ENCODE results near the gene CCNY. TPM values are rescaled to one million over a fixed set of nuclear protein-coding genes. Genes with fewer than 3 reads are reported as not detected.
"Not testable (repeated sequence)": the region's sequence is repeated elsewhere in the genome, so short reads cannot be mapped to it uniquely, and the experiment has no call there.

The CCNY gene
- total and polyA plus RNA-seq, 8 donors, result 5.8 to 99.6 (median 37.7) TPM

DNA sequence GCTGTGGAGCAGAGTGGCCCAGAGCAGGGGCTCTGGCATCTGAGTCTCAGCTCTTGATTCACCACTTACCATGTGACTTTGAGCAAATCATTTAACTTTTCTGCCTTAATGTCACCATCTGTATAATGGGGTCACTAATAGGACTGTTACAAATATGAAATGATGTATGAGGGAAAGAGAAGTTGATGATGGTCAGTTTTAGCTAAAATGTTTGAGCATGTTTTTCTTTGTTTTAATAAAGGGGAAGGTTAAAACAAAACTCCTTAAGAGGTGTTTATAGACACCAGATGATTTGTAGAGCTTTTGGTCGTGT is 81.0 kb downstream of the CCNY start:
- H3K36me3 ChIP-seq, result no peaks in the 10 kb centered on the region
- intact Hi-C loops (cut with DNase I; ENCODE audit: low total_unique reads), result no loop called here
- TF ChIP-seq POLR2AphosphoS5 (IDR thresholded peaks at IDR 0.05) (no peak), POLR2A (IDR thresholded peaks at IDR 0.05) (no peak), EP300 (IDR thresholded peaks at IDR 0.05) (no peak)
- TF ChIP-seq, protein P1, sequence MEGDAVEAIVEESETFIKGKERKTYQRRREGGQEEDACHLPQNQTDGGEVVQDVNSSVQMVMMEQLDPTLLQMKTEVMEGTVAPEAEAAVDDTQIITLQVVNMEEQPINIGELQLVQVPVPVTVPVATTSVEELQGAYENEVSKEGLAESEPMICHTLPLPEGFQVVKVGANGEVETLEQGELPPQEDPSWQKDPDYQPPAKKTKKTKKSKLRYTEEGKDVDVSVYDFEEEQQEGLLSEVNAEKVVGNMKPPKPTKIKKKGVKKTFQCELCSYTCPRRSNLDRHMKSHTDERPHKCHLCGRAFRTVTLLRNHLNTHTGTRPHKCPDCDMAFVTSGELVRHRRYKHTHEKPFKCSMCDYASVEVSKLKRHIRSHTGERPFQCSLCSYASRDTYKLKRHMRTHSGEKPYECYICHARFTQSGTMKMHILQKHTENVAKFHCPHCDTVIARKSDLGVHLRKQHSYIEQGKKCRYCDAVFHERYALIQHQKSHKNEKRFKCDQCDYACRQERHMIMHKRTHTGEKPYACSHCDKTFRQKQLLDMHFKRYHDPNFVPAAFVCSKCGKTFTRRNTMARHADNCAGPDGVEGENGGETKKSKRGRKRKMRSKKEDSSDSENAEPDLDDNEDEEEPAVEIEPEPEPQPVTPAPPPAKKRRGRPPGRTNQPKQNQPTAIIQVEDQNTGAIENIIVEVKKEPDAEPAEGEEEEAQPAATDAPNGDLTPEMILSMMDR (IDR thresholded peaks at IDR 0.05), result no peak
- no peak for DNase-seq
- H3K4me3 ChIP-seq, result no peak overlapping the region
- peaks cover 20 to 88% (median 57%) of the 10 kb centered on the region in 4 donors for H3K4me1 ChIP-seq
- 33 to 63% (median 48%) methylated on average over 1 of the region's 1 CpG for WGBS, 5 donors
- peak overlapping the region in 3 of 5 donors; percentile 38 to 61 (median 39) for H3K27ac ChIP-seq
- no peaks in the 10 kb centered on the region for H3K9me3 ChIP-seq
- H3K27me3 ChIP-seq, result no peaks in the 10 kb centered on the region

DNA sequence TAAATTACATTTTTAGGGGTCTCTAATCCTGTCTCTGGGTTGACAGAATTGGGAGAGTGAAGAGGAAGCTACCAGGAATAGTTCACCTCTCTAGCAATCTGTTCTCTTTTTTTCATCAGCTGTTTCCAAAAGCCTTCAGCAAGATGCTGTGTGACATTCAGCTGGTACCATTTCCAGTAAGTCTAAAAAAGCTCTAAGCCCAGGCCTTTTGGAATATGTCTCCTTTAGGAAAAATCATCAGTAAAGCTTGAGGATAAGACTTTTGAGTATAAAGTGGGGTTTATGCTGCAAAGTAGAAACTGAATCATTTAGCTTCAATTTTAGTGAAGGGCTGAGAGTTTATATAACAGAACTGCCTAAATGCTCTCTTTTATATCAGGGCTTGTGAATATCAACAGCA is 81.5 kb downstream of the CCNY start:
- Histone ChIP-seq H3K4me1 (peaks cover 21 to 90% (median 57%) of the 10 kb centered on the region in 4 donors), H3K9me3 (no peaks in the 10 kb centered on the region), H3K4me3 (no peak overlapping the region), H3K36me3 (no peaks in the 10 kb centered on the region), H3K27ac (peak overlapping the region in 3 of 5 donors; percentile 23 to 61 (median 38)), H3K27me3 (no peaks in the 10 kb centered on the region)
- DNase-seq, result no peak
- TF ChIP-seq EP300 (IDR thresholded peaks at IDR 0.05) (no peak), POLR2AphosphoS5 (IDR thresholded peaks at IDR 0.05) (no peak), POLR2A (IDR thresholded peaks at IDR 0.05) (no peak)
- TF ChIP-seq, protein P1 (IDR thresholded peaks at IDR 0.05), result no peak
- intact Hi-C loops (cut with DNase I; ENCODE audit: low total_unique reads), result no loop called here

DNA sequence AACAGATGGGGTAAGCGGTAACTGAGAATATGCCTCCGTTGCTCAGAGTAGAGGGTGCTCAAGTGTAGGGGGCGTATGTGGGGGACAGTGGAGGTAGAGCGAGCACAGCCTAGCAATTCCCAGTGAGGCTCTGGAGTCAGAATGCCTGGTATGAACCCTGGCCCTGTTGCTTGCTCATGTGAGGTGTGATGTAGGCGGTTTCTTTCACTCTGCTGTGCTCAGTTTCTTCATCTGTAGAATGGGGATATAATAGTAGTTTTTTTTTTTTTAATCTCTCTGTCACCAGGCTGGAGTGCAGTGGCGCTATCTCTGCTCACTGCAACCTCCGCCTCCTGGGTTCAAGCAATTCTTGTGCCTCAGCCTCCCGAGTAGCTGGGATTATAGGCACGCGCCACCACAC is 82.3 kb downstream of the CCNY start:
- H3K27me3 ChIP-seq; DNase-seq; H3K36me3 ChIP-seq; H3K4me3 ChIP-seq; intact Hi-C loops (cut with DNase I; ENCODE audit: low total_unique reads); H3K9me3 ChIP-seq: not testable (repeated sequence)
- peak overlapping the region in 3 of 5 donors; percentile 23 to 61 (median 38) for H3K27ac ChIP-seq
- WGBS, 5 donors, result 90 to 98% (median 97%) methylated on average over 10 of the region's 10 CpGs
- peaks cover 21 to 90% (median 60%) of the 10 kb centered on the region in 4 donors for H3K4me1 ChIP-seq

DNA sequence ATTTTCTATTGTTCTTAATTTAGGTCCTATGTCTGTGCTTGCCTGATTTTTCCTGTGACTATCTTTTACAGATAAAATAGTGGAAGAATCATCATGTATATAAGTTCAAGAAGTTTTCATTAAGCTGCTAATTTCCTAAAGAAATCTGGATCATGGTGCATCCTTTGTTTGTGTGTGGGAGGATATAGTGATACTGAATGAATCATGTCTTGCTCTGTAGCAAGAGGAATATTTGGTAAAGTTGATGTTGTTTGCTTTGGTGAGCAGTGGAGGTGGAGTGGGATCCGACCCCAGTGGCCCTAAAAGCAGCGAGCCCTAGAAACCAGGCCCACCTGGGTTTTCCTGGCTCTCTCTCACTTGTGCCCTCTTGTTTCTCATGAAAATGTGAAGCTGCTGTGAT is 83.7 kb downstream of the CCNY start:
- TF ChIP-seq, protein P1 (IDR thresholded peaks at IDR 0.05), result no peak
- no peak for TF ChIP-seq POLR2AphosphoS5 (IDR thresholded peaks at IDR 0.05)
- no peak for TF ChIP-seq POLR2A (IDR thresholded peaks at IDR 0.05)
- no peak for TF ChIP-seq EP300 (IDR thresholded peaks at IDR 0.05)
- Histone ChIP-seq H3K27me3 (no peaks in the 10 kb centered on the region), H3K27ac (peak overlapping the region in 3 of 5 donors; percentile 77 to 83 (median 77)), H3K4me1 (peaks cover 36 to 90% (median 68%) of the 10 kb centered on the region in 4 donors), H3K9me3 (no peaks in the 10 kb centered on the region), H3K36me3 (no peaks in the 10 kb centered on the region), H3K4me3 (no peak overlapping the region)
- intact Hi-C loops (cut with DNase I; ENCODE audit: low total_unique reads), result no loop called here
- 78 to 98% (median 94%) methylated on average over 2 of the region's 2 CpGs for WGBS, 5 donors
- no peak for DNase-seq

DNA sequence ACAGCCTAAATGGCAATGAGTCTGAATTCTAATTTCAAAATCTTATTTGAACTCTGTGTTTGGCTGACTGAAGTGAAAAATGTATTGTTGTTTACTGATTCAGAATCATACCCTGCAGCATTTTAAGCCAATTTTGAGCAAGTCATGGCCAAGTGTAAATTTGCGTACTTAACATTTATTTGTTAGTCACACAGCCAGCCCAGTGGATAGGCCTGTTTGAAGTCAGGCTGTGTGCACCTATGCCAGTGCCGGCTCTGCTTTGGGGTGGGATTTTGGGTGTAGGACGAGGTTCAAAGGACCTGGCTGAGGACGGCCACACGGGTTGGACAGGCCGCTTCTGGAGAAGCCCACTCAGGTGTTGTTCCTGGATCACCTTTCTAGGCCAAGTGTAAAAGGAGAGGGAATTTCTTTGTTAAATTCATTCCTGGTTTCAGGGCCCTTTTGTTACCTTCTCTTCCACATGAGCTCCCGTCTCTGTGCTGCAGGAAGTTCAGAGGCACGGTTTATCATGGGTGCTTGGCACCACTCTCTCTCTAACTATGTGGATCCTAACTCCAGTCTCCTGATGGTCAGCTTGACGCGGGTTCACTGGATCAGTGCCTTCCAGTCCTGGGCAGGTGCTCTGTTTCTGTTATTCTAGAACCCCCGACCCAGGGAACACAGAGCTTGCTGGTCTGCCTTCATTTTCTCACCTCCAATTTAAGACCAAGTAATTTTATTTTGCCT is 84.7 kb downstream of the CCNY start:
- TF ChIP-seq POLR2AphosphoS5 (IDR thresholded peaks at IDR 0.05) (no peak), POLR2A (IDR thresholded peaks at IDR 0.05) (no peak), EP300 (IDR thresholded peaks at IDR 0.05) (no peak)
- TF ChIP-seq, protein P1 (IDR thresholded peaks at IDR 0.05), result no peak
- Histone ChIP-seq H3K27me3 (no peaks in the 10 kb centered on the region), H3K36me3 (no peaks in the 10 kb centered on the region), H3K4me3 (no peak overlapping the region), H3K4me1 (peaks cover 38 to 91% (median 69%) of the 10 kb centered on the region in 4 donors), H3K9me3 (no peaks in the 10 kb centered on the region), H3K27ac (peak overlapping the region; percentile 28 to 83 (median 77))
- DNase-seq, result no peak
- intact Hi-C loops (cut with DNase I; ENCODE audit: low total_unique reads), result no loop called here
- 68 to 85% (median 70%) methylated on average over 11 of the region's 11 CpGs for WGBS, 5 donors
